Measurements from ENCODE around the gene MAML2. TPM values are rescaled to one million over a fixed set of nuclear protein-coding genes. Genes with fewer than 3 reads are reported as not detected.

The MAML2 gene
- total and polyA plus RNA-seq, 9 of the 15 experiments (the other 6 are each of a cell fraction or from before 2014, with no cell fraction given): 0.79 to 6.8 (median 4.8) TPM

GRCh38 chr11:96049426-96049825, 293.6 kb downstream of the MAML2 start:
- H3K36me3 ChIP-seq (ENCODE audit: control insufficient read depth, insufficient read depth, low read length): no peaks in the 10 kb centered on the region
- H3K4me1 ChIP-seq (replicated peaks in 1 of 2; ENCODE audit: control insufficient read depth in 2 of 2, insufficient read depth in 2 of 2, low read length in 2 of 2): no peaks in the 10 kb centered on the region
- H3K4me3 ChIP-seq: no peak overlapping the region
- H3K79me2 ChIP-seq (ENCODE audit: control insufficient read depth, insufficient read depth, low read length): no peaks in the 10 kb centered on the region
- no peaks in the 10 kb centered on the region for H4K20me1 ChIP-seq (replicated peaks; ENCODE audit: control insufficient read depth, insufficient read depth, low read length)
- ATAC-seq: no peak
- intact Hi-C loops (cut with micrococcal nuclease): no loop called here
- no peaks in the 10 kb centered on the region for H3K27me3 ChIP-seq (ENCODE audit: control insufficient read depth in 2 of 2, insufficient read depth in 2 of 2, low read length in 2 of 2)
- no peak for DNase-seq (ENCODE audit: extremely low read depth in 1 of 4, low spot score in 3 of 4)
- no peak overlapping the region for H3K27ac ChIP-seq (ENCODE audit: extremely low read depth, low read depth, low read length)
- CTCF ChIA-PET (ENCODE audit: low intra/inter-chr PET ratio): no interaction called here
- POLR2A ChIA-PET: no interaction called here
- no TSS peak for BruUV-seq (replicated peaks)
- H2AFZ ChIP-seq (ENCODE audit: low read depth, low read length): no peak overlapping the region
- H3K4me2 ChIP-seq (ENCODE audit: insufficient read depth, low read length): no peak overlapping the region
- FAIRE-seq: no peak
- TF ChIP-seq SNAPC5 (CRISPR knock-in tag; IDR thresholded peaks at IDR 0.05) (no peak), CBX5 (IDR thresholded peaks at IDR 0.05; ENCODE audit: borderline replicate concordance, low read depth) (no peak)
- H3K9me3 ChIP-seq (replicated peaks; ENCODE audit: control insufficient read depth, insufficient read depth, low read depth, low read length): no peaks in the 10 kb centered on the region
- in situ Hi-C loops (cut with MboI): no loop called here
- no peak overlapping the region for H3K9ac ChIP-seq (ENCODE audit: insufficient read depth in 1 of 2, low read depth in 2 of 2, low read length in 2 of 2)
- 100% methylated on average over 2 of the region's 2 CpGs for WGBS (ENCODE audit: insufficient coverage, low coverage, missing lambda C conversion rate)
- H3K9me1 ChIP-seq (ENCODE audit: control insufficient read depth, insufficient read depth, low read length): no peaks in the 10 kb centered on the region

GRCh38 chr11:96045622-96046456, 297.2 kb downstream of the MAML2 start:
- ChIA-PET CTCF (ENCODE audit: low intra/inter-chr PET ratio) (no interaction called here), POLR2A (no interaction called here)
- 71% methylated on average over 10 of the region's 11 CpGs for WGBS (ENCODE audit: insufficient coverage, low coverage, missing lambda C conversion rate)
- H3K4me2 ChIP-seq (ENCODE audit: insufficient read depth, low read length): no peak overlapping the region
- H3K4me3 ChIP-seq: no peak overlapping the region
- no peak overlapping the region for H2AFZ ChIP-seq (ENCODE audit: low read depth, low read length)
- no peaks in the 10 kb centered on the region for H3K79me2 ChIP-seq (ENCODE audit: control insufficient read depth, insufficient read depth, low read length)
- no peaks in the 10 kb centered on the region for H3K36me3 ChIP-seq (ENCODE audit: control insufficient read depth, insufficient read depth, low read length)
- H3K27ac ChIP-seq (ENCODE audit: extremely low read depth, low read depth, low read length): no peak overlapping the region
- no peaks in the 10 kb centered on the region for H4K20me1 ChIP-seq (replicated peaks; ENCODE audit: control insufficient read depth, insufficient read depth, low read length)
- no TSS peak for BruUV-seq (replicated peaks)
- H3K9me3 ChIP-seq (replicated peaks; ENCODE audit: control insufficient read depth, insufficient read depth, low read depth, low read length): no peaks in the 10 kb centered on the region
- in situ Hi-C loops (cut with MboI): no loop called here
- no peak for FAIRE-seq
- H3K9ac ChIP-seq (ENCODE audit: insufficient read depth in 1 of 2, low read depth in 2 of 2, low read length in 2 of 2): no peak overlapping the region
- DNase-seq (ENCODE audit: extremely low read depth in 1 of 4, low spot score in 3 of 4): no peak
- H3K9me1 ChIP-seq (ENCODE audit: control insufficient read depth, insufficient read depth, low read length): no peaks in the 10 kb centered on the region
- H3K27me3 ChIP-seq (ENCODE audit: control insufficient read depth in 2 of 2, insufficient read depth in 2 of 2, low read length in 2 of 2): no peaks in the 10 kb centered on the region
- ATAC-seq: no peak
- no peaks in the 10 kb centered on the region for H3K4me1 ChIP-seq (replicated peaks in 1 of 2; ENCODE audit: control insufficient read depth in 2 of 2, insufficient read depth in 2 of 2, low read length in 2 of 2)
- intact Hi-C loops (cut with micrococcal nuclease): no loop called here
- TF ChIP-seq MAFG (tag; conservative IDR thresholded peaks at IDR 0.05): peak; percentile 20; the same call in 1 of the 2 replicates
- no peak for TF ChIP-seq CCNT2 (IDR thresholded peaks at IDR 0.05; ENCODE audit: borderline replicate concordance, extremely low read depth, insufficient read length, low read depth, low read length)
- TF ChIP-seq MAFF (IDR thresholded peaks at IDR 0.05; ENCODE audit: low read length): peak; percentile 45
- no peak for TF ChIP-seq PHB (CRISPR knock-in tag; IDR thresholded peaks at IDR 0.05)
- no peak for TF ChIP-seq RBM17 (IDR thresholded peaks at IDR 0.05; ENCODE audit: borderline replicate concordance, low read depth, low read length)
- TF ChIP-seq POLR3G (IDR thresholded peaks at IDR 0.05; ENCODE audit: extremely low read depth, insufficient read length, insufficient replicate concordance): no peak
- TF ChIP-seq CHD1 (IDR thresholded peaks at IDR 0.05; ENCODE audit: low read length): no peak
- no peak for TF ChIP-seq ZNF551 (CRISPR knock-in tag; IDR thresholded peaks at IDR 0.05)
- TF ChIP-seq ZFP36 (IDR thresholded peaks at IDR 0.05; ENCODE audit: low read depth, low read length, partially characterized antibody): no peak
- no peak for TF ChIP-seq HMGXB4 (CRISPR knock-in tag; IDR thresholded peaks at IDR 0.05)
- TF ChIP-seq C11orf30 (IDR thresholded peaks at IDR 0.05; ENCODE audit: low read depth): peak; percentile 49; the same call in 1 of the 2 replicates
- TF ChIP-seq MAFK (IDR thresholded peaks at IDR 0.05; ENCODE audit: low read length): peak; percentile 51; the same call in 1 of the 2 replicates
- TF ChIP-seq PHTF2 (CRISPR knock-in tag; IDR thresholded peaks at IDR 0.05): no peak
- TF ChIP-seq ZNF316 (IDR thresholded peaks at IDR 0.05): peak; percentile 80

All from K562 (cell line).